IPS DF 4.7 (cell line): Measurements from ENCODE around the gene STOML2.

Experiments used
- DNase-seq: peaks from one replicate; pipeline ENCODE4 v3.0.0-alpha.2; 2013; ENCODE audit warnings: low spot score; ENCODE audit errors: extremely low read depth

The STOML2 gene

GRCh38 chr9:35072461-35073278, 30.3 kb downstream of the STOML2 start, which contains the start of gene VCP:
Gene VCP, minus strand, starts transcription at chr9:35072625. Its CDS starts 272 bp downstream, at chr9:35072353.
- peak; percentile 98 for DNase-seq

GRCh38 chr9:35071814-35072460, 31.0 kb downstream of the STOML2 start:
- no peak for DNase-seq

GRCh38 chr9:35070823-35071813, 31.8 kb downstream of the STOML2 start:
- no peak for DNase-seq

GRCh38 chr9:35069020-35069419, 33.9 kb downstream of the STOML2 start:
- no peak for DNase-seq

- DNase-seq = no peak
Measured at GRCh38 chr9:35067056-35067455, 35.9 kb downstream of the STOML2 start.

- no peak for DNase-seq
Measured at GRCh38 chr9:35060548-35061207, 42.3 kb downstream of the STOML2 start.

GRCh38 chr9:35059438-35059837, 43.5 kb downstream of the STOML2 start:
- no peak for DNase-seq

- DNase-seq = no peak
Measured at GRCh38 chr9:35057271-35057620, 45.7 kb downstream of the STOML2 start.

- no peak for DNase-seq
Measured at GRCh38 chr9:35056571-35057270, 46.2 kb downstream of the STOML2 start.

- DNase-seq = no peak
Measured at GRCh38 chr9:35054871-35055644, 47.9 kb downstream of the STOML2 start.

GRCh38 chr9:35054185-35054835, 48.6 kb downstream of the STOML2 start:
- DNase-seq = no peak

GRCh38 chr9:35051069-35051967, 51.6 kb downstream of the STOML2 start:
- no peak for DNase-seq
